ENCODE results near the gene CD74.
"Not testable (repeated sequence)": the region's sequence is repeated elsewhere in the genome, so short reads cannot be mapped to it uniquely, and the experiment has no call there.

CD74 gene

DNA sequence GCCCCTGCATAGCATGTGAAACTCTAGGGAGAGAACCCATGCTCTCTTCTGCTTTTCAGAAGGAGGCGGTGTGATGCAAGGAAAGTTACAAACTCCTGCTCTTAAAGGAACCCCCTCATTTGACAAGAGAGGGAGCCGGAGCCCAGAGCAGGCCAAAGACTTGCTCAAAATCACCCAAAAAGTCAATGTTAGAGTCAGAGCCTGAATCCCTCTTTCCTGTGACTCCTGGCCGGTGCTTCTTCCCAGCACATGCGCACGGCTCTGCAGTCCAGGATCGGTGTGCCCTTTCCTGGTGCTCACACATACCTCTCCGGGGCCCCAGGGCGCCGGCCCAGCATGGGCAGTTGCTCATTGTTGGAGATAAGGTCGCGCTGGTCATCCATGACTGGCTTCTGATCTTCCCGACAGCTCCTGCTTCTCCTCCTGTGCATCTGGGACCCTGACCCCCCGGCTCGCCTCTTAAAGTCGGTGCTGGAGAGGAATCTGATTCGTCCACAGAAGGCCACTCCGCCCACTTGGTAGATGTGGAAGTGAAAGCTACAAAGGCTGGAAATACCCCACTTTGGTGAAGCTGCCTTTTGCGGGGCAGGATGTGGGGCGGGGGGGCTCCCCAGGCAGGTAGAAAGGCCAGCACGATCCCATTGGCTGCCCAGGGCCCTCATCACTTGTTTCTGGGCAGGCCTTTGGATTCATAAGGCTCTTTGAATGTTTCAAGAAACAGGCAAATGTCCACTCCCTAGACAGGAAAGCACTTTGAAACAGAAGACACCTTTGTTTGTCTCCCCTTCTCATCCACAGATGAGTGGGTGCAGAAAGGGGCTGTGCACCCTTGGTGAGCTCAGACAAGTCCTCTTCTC is at the start of gene CD74:
Gene CD74, minus strand, starts transcription at position 592 of the 857 bp plus-strand sequence. Its CDS starts 161 bp downstream, at position 431.
- DNase-seq (ENCODE audit: low spot score) = no peak

DNA sequence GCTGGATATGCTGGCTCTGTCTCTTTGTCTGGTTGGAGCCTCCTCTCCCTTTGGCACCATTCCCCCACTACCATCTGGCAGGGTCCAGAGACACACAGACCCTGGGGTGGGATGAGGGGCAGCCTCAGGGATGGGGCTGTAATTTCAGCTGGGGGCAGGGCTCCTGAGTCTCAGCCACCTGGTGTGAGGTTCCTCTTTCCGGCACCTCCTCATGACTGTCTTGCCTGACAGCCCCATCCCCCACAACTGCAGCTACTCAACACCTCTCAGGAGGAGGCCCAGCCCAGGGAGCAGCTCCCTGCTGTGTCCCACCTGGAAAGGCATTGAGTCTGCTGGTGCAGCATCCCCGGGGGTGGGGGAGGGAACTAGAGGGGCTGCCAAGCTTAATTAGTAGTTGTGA is 48.5 kb upstream of the CD74 start:
- no peak for DNase-seq (ENCODE audit: low spot score)

GRCh38 chr5:150460781-150461180 is 48.1 kb upstream of the CD74 start:
- no peak for DNase-seq (ENCODE audit: low spot score)

DNA sequence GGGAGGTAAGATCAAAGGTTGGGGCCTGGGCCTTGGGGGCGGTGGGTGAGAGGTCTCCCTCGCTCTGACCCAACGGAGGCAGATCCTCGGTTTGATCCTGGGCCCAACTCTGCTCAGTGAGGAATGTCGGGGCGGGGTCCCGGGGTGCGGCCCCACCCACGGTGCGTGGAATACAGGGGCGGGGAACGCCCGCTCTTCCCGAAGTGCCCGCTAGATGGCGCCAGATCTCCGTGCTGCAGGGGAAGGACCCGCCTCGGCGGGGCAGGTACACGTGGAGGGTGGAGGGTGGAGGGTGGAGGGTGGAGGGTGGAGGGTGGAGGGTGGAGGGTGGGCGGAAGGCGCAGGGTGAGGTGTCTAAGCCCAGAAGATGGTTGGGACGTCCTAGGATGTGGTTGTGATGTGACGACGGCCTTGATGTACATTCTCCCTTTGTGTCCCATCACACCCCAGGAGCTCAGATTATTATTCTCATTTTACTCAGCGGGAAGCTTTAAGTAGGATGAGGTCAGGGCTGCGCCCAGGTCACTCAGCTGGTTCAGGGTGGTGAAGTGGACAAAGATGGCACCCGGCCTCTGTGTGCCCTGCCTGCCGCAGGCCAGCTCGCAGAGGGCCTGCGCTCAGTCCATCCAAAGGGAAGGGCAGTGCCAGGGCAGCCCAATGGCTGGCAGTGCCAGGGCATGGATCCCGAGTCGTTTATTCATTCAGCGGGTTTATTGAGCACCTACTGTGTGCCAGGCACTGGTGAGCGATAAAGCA is 46.3 kb upstream of the CD74 start:
- peak; percentile 79 for DNase-seq (ENCODE audit: low spot score)

DNA sequence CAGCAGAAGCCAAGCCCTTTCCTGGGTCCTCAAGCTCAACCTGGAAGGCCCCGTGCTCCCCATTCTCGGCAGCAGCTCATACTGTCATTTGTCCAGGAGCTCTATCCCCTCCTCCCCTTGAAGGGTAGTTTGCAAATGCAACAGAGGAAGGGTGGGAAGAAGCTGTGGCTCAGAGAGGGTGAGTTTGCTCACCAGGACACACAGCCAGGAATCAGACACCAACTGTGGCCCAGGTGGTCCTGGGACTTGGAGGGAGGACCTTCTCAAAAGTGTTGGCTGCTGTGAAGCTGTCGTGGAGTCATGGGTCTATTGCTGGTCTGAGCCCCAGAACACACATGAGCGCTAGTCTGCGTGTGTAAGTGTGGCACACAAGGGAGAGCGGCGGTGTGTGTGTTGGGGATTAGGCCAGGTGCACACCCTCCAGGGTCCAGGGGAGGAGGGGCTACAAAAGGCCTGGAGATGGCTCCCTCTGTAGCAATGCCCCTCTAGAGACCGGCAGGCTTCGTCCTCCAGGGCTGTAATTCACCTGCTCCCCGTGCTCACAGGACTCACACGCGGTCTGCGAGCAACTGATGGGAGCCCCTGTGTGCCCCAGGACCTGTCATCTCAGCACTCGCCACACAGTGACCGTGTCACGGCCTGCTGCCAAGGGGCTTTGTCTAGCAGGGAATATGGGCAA is 45.0 kb upstream of the CD74 start:
- no peak for DNase-seq (ENCODE audit: low spot score)

- DNase-seq (ENCODE audit: low spot score) = no peak
Measured at GRCh38 chr5:150457121-150457520, 44.4 kb upstream of the CD74 start.

GRCh38 chr5:150454492-150455229 is 42.0 kb upstream of the CD74 start:
- DNase-seq (ENCODE audit: low spot score) = no peak

DNA sequence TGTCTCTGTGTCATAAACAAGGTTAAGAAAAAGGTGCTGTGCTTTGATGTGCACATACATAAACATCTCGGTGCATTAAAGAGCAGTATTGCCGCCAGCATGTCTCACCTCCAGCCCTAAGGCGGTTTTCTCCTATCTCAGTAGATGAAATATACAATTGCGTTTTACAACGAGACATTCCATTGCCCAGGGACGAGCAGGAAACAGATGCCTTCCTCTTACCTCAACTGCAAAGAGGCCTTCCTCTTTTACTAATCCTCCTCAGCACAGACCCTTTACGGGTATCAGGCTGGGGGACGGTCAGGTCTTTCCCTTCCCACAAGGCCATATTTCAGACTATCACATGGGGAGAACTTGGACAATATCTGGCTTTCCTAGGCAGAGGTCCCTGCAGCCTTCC is 41.3 kb upstream of the CD74 start:
- DNase-seq (ENCODE audit: low spot score) = not testable (repeated sequence)

DNA sequence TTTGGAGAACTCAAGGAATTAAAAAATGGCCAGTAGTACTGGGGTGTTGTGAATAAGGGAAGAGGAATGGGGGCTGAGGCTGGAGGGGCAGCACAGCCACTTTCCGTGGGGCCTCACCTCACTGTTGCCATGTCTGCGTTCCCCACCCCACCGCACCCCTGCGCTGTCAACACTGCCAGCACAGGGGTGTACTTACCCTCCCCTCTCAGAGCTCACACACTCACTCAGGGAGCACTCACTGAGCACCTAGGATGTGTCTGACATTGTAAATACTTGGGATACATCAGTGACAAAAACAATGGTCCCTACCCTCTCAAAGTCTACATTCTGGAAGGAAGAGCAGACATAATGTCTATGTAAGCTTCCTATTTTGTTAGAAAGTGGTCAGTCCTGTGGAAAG is 40.2 kb upstream of the CD74 start:
- DNase-seq (ENCODE audit: low spot score) = no peak

GRCh38 chr5:150451594-150451993 is 38.9 kb upstream of the CD74 start:
- no peak for DNase-seq (ENCODE audit: low spot score)

GRCh38 chr5:150449517-150450339 is 37.0 kb upstream of the CD74 start, which contains the start of gene RPS14:
Gene RPS14, minus strand, starts transcription at chr5:150449739. Its CDS starts 2,006 bp downstream, at chr5:150447733.
- DNase-seq (ENCODE audit: low spot score) = peak; percentile 84

DNA sequence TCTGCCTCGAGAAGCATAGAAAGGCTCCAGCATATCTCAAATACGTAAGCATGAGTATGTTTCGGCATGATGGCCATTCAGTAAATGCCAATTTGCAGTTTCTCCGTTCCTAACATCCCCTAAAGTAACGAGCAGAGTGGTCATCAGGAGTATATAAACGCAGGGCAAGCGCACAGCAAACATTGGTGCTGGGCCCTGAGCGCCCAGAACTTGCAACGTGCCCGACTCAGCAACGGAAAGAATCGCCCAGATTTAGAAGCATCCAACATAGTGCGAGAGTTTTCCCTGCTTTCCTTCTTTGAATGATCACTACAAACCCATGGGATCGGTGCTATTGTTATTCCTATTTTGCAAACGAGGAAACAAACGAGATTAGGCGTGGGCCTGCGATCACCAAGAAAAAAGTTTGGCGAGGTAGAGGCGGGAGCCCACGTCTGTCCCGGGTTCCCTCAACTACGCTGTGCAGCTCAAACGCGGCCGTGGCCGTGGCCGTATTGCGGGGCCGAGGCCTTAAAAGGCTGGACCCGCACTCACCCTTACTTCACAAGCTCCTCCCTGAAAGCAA is 36.3 kb upstream of the CD74 start:
- no peak for DNase-seq (ENCODE audit: low spot score)

- DNase-seq (ENCODE audit: low spot score) = no peak
Measured at GRCh38 chr5:150448334-150448733, 35.6 kb upstream of the CD74 start.

DNA sequence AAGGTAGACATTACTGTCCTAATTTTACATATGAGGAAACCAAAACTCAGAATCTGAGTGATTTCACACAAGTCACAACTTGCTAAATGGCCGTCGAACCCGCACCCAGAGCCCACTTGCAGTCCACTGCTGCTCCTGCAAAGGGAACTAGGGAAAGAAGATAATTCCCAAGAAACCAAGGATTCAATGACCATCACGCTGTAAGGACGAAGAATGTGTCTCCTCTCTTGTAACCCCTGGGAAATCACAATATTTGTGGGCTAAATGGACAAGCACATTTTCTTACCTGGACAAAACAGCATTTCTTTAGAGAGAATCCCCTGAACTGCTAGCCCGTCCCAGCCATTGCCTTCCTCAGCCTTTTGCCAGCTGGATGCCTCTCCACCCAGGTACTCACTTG is 34.5 kb upstream of the CD74 start:
- no peak for DNase-seq (ENCODE audit: low spot score)

- DNase-seq (ENCODE audit: low spot score) = no peak
Measured at GRCh38 chr5:150446583-150446982, 33.9 kb upstream of the CD74 start.

DNA sequence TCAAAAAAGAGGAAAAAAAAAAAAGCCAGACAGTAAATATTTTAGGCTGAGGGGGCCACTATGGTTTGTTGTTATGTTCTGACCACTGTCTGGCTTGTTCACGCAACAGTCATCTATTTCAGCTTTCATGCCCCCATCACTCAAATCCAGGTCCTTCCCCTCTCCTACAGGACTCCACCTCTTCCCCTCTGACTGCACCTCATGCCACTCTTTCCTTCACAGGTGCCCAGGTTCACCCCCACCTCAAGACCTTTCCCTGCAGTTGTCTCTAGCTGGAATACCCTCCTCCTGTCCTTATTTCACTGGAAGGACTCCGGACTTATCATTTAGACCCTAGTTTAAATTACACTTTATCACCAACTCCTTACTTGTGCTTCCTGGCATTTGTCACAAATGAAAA is 33.4 kb upstream of the CD74 start:
- no peak for DNase-seq (ENCODE audit: low spot score)

- no peak for DNase-seq (ENCODE audit: low spot score)
Measured at GRCh38 chr5:150444770-150445169, 32.1 kb upstream of the CD74 start.

DNA sequence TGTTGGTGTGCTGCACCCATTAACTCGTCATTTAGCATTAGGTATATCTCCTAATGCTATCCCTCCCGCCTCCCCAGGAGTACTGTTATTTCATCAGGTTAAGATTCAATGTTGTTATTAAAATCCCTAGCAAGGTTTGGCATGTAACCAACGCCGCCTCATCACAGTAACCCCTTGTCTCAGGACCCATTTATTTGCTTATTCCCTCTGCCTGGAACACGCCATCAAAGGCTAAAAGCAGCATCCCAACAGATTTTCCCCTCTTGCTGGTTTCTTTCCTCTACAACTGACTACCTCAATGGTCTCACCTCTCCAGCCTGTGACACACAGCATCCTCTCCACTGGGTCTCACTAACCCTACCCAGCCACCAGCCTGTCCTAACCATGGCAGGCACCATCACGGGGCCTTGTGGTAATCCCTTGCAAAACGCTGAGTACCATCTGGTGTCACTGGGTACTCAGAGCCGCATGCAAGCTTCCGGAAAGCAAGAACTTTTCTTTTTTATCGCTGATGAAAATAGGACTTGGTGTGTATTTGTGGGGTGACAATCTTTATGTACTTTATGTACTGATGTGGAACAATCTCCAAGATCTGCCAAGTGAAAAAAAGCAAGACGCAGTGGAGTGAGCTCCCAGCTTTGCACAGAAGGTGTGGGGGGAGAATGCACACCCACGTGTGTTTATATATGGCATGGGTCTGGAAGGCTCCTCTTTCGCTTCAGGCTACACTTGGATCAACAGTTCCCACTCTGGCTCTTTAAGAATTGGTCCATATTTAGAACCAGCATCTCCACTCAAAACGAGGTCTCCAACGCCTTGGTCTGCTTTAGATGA is 30.7 kb upstream of the CD74 start:
- DNase-seq (ENCODE audit: low spot score) = no peak

GRCh38 chr5:150442699-150443080 is 30.0 kb upstream of the CD74 start:
- DNase-seq (ENCODE audit: low spot score) = no peak

Measured in HuH-7 (cell line).